HEK293 (cell line): ENCODE measurements around the gene OR10A5.
"Not testable (repeated sequence)": the region's sequence is repeated elsewhere in the genome, so short reads cannot be mapped to it uniquely, and the experiment has no call there.

ENCODE experiments used
- CTCF ChIA-PET: fragments of 350-600 bp; formaldehyde crosslinking; extraction: SDS; loops from one replicate; lab custom pipeline; 2021; ENCODE audit warnings: antibody characterized with exemption; lab: Yijun Ruan, JAX
- POLR2A ChIA-PET: fragments of 300-600 bp; formaldehyde crosslinking; extraction: SDS; loops from one replicate; lab custom pipeline; 2020; ENCODE audit warnings: antibody characterized with exemption, inconsistent platforms; lab: Yijun Ruan, JAX
- H3K27ac ChIP-seq: fragments of 200-500 bp; sonication (Bioruptor generic); 2 replicates; pipeline ENCODE4 v1.5.1; 2014; ENCODE audit warnings: low read depth, low read length, control low read depth, inconsistent platforms; ENCODE audit errors: extremely low read depth
- H3K36me3 ChIP-seq, 2 experiments: fragments of 200-500 bp in 1 of 2; sonication (Bioruptor generic) in 1 of 2; 1 replicate in 1 of 2; 2 replicates in 1 of 2; pipeline ENCODE4 v1.5.1; 2014 to 2017; ENCODE audit warnings: inconsistent platforms in 2 of 2, low read length in 2 of 2; ENCODE audit not compliant: control insufficient read depth in 2 of 2, insufficient read depth in 1 of 2
- H3K4me1 ChIP-seq: fragments of 200-500 bp; sonication (Bioruptor generic); 2 replicates; pipeline ENCODE4 v1.5.1; 2014; ENCODE audit warnings: mild to moderate bottlenecking, low read length, inconsistent platforms; ENCODE audit not compliant: control insufficient read depth, insufficient read depth
- H3K4me3 ChIP-seq: 2 replicates; pipeline ENCODE4 v1.5.1; 2011; ENCODE audit warnings: low read depth, mild to moderate bottlenecking, control low read depth, low read length, moderate library complexity
- H3K9me3 ChIP-seq: fragments of 200-500 bp; sonication (Bioruptor generic); 2 replicates; pipeline ENCODE4 v1.5.1; 2014; ENCODE audit warnings: low read depth, low read length, inconsistent platforms; ENCODE audit not compliant: control insufficient read depth, insufficient read depth
- ATF2 ChIP-seq: fragments of 450-650 bp; formaldehyde crosslinking; IDR thresholded peaks from 2 replicates; pipeline ENCODE4 v1.5.1; 2016; ENCODE audit warnings: missing biosample characterization, missing genetic modification characterization, low read depth
- GLI2 ChIP-seq: fragments of 450-650 bp; formaldehyde crosslinking; IDR thresholded peaks from 2 replicates; pipeline ENCODE4; 2017; ENCODE audit warnings: missing biosample characterization, missing genetic modification characterization, low read depth, borderline replicate concordance
- IKZF3 ChIP-seq: fragments of 450-650 bp; IDR thresholded peaks from 2 replicates; pipeline ENCODE4 v1.5.0; 2018; ENCODE audit warnings: missing biosample characterization, mild to moderate bottlenecking, missing genetic modification characterization, moderate library complexity
- MYNN ChIP-seq: fragments of 450-650 bp; formaldehyde crosslinking; IDR thresholded peaks from 2 replicates; pipeline ENCODE4 v1.5.1; 2016; ENCODE audit warnings: missing biosample characterization, missing genetic modification characterization, borderline replicate concordance
- ZFP41 ChIP-seq: fragments of 450-650 bp; formaldehyde crosslinking; IDR thresholded peaks from 2 replicates; pipeline ENCODE4 v1.5.1; 2016; ENCODE audit warnings: missing biosample characterization, missing genetic modification characterization, borderline replicate concordance
- ZNF112 ChIP-seq: fragments of 450-650 bp; formaldehyde crosslinking; IDR thresholded peaks from 2 replicates; pipeline ENCODE4 v1.5.0; 2017; ENCODE audit warnings: missing biosample characterization, missing genetic modification characterization
- ZNF184 ChIP-seq: fragments of 450-650 bp; IDR thresholded peaks from 2 replicates; pipeline ENCODE4 v1.5.1; 2018; ENCODE audit warnings: missing biosample characterization, mild to moderate bottlenecking, missing genetic modification characterization
- ZNF23 ChIP-seq: fragments of 450-650 bp; formaldehyde crosslinking; IDR thresholded peaks from 2 replicates; pipeline ENCODE4 v1.5.1; 2016; ENCODE audit warnings: missing biosample characterization, missing genetic modification characterization, borderline replicate concordance
- ZNF24 ChIP-seq: fragments of 450-650 bp; formaldehyde crosslinking; IDR thresholded peaks from 2 replicates; pipeline ENCODE4 v1.5.1; 2016; ENCODE audit warnings: missing biosample characterization, missing genetic modification characterization
- ZNF311 ChIP-seq: fragments of 450-650 bp; formaldehyde crosslinking; IDR thresholded peaks from 2 replicates; pipeline ENCODE4 v1.5.1; 2017; ENCODE audit warnings: missing biosample characterization, missing genetic modification characterization, borderline replicate concordance
- ZNF354C ChIP-seq: fragments of 450-650 bp; formaldehyde crosslinking; IDR thresholded peaks from 2 replicates; pipeline ENCODE4 v1.5.1; 2016; ENCODE audit warnings: missing biosample characterization, missing genetic modification characterization, low read depth, borderline replicate concordance
- ZNF560 ChIP-seq: fragments of 450-650 bp; formaldehyde crosslinking; IDR thresholded peaks from 2 replicates; pipeline ENCODE4 v1.5.1; 2017; ENCODE audit warnings: missing biosample characterization, missing genetic modification characterization, borderline replicate concordance
- ZNF654 ChIP-seq: fragments of 450-650 bp; formaldehyde crosslinking; IDR thresholded peaks from 2 replicates; pipeline ENCODE4 v1.5.1; 2016; ENCODE audit warnings: low read depth, missing biosample characterization, missing genetic modification characterization
- ZNF791 ChIP-seq: fragments of 450-650 bp; formaldehyde crosslinking; IDR thresholded peaks from 2 replicates; pipeline ENCODE4 v1.5.1; 2016; ENCODE audit warnings: missing biosample characterization, missing genetic modification characterization
- ZNF792 ChIP-seq: fragments of 450-650 bp; formaldehyde crosslinking; IDR thresholded peaks from 2 replicates; pipeline ENCODE4 v1.5.1; 2016; ENCODE audit warnings: missing biosample characterization, missing genetic modification characterization
- TF ChIP-seq, protein P1 (sequence below): fragments of 450-650 bp; formaldehyde crosslinking; IDR thresholded peaks from 2 replicates; pipeline ENCODE4 v1.5.1; 2017; ENCODE audit warnings: missing biosample characterization, missing genetic modification characterization
- TF ChIP-seq, protein P2 (sequence below): fragments of 450-650 bp; formaldehyde crosslinking; IDR thresholded peaks from 2 replicates; pipeline ENCODE4 v1.5.1; 2016; ENCODE audit warnings: missing biosample characterization, missing genetic modification characterization

OR10A5 gene

GRCh38 chr11:6845383-6845782, at the start of gene OR10A5:
Gene OR10A5, plus strand, starts transcription at chr11:6845683. Its CDS starts 0 bp downstream, at chr11:6845683.
- H3K4me3 ChIP-seq: no peak within 1 kb of the TSS
- no peak for TF ChIP-seq ZNF311 (tag by site-specific recombination)
- TF ChIP-seq ZNF24 (tag by site-specific recombination): no peak
- no peak for TF ChIP-seq ZNF354C (tag by site-specific recombination)
- no peak for TF ChIP-seq IKZF3 (tag by site-specific recombination)
- TF ChIP-seq ZNF792 (tag by site-specific recombination): no peak
- no peak for TF ChIP-seq ZNF23
- no peaks in the 10 kb centered on the region for H3K4me1 ChIP-seq
- CTCF ChIA-PET: no interaction called here
- no peak within 1 kb of the TSS for H3K27ac ChIP-seq
- POLR2A ChIA-PET: no interaction called here
- H3K36me3 ChIP-seq: no peaks in the 10 kb centered on the region
- no peaks in the 10 kb centered on the region for H3K9me3 ChIP-seq

DNA sequence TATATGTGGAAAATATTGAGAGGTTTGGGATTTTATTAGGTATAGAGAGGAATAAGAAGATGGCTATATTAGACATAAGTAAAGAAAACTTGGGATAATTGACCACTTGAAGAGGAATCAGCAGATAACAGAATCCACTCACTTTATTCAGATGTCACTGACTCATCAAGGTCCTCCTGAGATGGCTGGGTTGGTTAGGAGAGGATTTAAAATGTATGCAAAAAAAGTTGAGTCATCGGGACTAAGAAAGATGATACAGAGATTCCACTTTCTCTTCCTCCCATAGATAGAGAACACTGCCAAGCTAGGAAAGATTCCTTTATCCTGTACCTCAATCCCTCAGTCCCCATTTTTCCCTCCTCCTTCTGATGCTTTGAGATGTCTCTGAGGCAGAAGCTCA, 46.1 kb upstream of the OR10A5 start, which contains the start of gene OR6A2:
Gene OR6A2 (minus strand): TSS at position 288 of the 400 bp plus-strand sequence. CDS start 3,981 bp downstream, outside the sequence.
- CTCF ChIA-PET: interaction anchor here (0.6 to 2.3 kb wide), 2 partner anchors 13 to 715 kb away, joined by 3 to 7 read pairs; partner anchors contain the start of gene PPFIBP2
- H3K27ac ChIP-seq: no peak within 1 kb of the TSS

DNA sequence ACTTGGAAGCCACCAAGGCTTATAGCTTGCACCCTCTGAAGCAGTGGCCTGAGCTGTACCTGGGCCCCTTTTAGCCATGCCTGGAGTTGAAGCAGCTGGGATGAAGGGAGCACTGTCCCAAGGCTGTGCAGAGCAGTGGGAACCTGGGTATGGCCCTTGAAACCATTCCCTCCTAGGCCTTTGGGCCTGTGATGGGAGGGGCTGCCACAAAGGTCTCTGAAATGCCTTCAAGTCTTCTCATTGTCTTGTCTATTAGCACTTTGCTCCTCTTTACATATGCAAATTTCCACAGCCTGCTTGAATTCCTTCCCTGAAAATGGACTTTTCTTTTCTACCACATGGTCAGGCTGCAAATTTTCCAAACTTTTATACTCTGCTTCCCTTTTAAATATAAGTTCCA, 44.4 kb upstream of the OR10A5 start:
- H3K4me3 ChIP-seq, POLR2A ChIA-PET, H3K36me3 ChIP-seq, H3K9me3 ChIP-seq, H3K27ac ChIP-seq, H3K4me1 ChIP-seq: not testable (repeated sequence)
- CTCF ChIA-PET: interaction anchor here (0.6 to 2.3 kb wide), 2 partner anchors 11 to 291 kb away, joined by 4 to 7 read pairs; no protein-coding TSS in a partner anchor

More for the DNA sequence above, 46.1 kb upstream of the OR10A5 start, which contains the start of gene OR6A2:
- no peaks in the 10 kb centered on the region for H3K36me3 ChIP-seq
- POLR2A ChIA-PET: no interaction called here
- H3K4me1 ChIP-seq: no peaks in the 10 kb centered on the region
- TF ChIP-seq ZFP41 (tag by site-specific recombination): no peak
- no peaks in the 10 kb centered on the region for H3K9me3 ChIP-seq
- H3K4me3 ChIP-seq: no peak within 1 kb of the TSS

DNA sequence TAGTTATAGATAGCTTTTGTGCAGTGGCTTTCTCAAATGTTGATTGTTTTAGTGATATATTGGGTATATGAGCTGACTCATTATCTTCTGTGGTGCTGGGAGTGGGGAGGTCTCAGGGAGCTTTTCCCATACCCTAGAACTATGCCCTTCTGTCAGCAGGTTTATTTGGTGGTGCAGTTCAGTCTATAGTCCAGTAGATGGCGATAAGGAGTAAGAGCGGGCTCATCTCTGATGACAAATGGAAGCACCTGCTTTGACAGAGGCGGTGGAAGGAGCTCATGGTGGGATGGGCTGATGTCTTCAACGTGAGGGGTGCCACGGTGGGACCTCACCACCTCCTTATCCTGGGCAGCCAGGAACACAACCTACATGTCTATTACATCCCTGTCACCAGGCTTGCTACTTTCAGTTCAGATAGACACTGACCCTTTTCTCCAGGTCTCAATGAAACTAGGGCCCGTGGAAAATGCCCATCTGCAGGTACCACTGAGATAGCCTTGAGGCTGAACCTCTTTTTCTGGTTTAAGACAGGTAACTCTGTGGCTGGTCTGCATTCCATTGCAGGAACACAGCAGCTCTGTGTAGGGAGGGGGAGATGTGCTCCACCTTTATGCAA, 33.0 kb upstream of the OR10A5 start:
- no peaks in the 10 kb centered on the region for H3K4me1 ChIP-seq
- ChIA-PET POLR2A (interaction anchor here (0.8 kb wide), 1 partner anchor 11 kb away, joined by 3 read pairs; no protein-coding TSS in a partner anchor), CTCF (interaction anchor here (0.6 to 2.3 kb wide), 53 partner anchors 9 to 1374 kb away, joined by 3 to 13 read pairs (median 4); partner anchors contain the start of genes OR10A2, OR10A4, OR6A2 and RBMXL2)
- H3K27ac ChIP-seq: no peak overlapping the region
- no peak overlapping the region for H3K4me3 ChIP-seq
- TF ChIP-seq, protein P1, sequence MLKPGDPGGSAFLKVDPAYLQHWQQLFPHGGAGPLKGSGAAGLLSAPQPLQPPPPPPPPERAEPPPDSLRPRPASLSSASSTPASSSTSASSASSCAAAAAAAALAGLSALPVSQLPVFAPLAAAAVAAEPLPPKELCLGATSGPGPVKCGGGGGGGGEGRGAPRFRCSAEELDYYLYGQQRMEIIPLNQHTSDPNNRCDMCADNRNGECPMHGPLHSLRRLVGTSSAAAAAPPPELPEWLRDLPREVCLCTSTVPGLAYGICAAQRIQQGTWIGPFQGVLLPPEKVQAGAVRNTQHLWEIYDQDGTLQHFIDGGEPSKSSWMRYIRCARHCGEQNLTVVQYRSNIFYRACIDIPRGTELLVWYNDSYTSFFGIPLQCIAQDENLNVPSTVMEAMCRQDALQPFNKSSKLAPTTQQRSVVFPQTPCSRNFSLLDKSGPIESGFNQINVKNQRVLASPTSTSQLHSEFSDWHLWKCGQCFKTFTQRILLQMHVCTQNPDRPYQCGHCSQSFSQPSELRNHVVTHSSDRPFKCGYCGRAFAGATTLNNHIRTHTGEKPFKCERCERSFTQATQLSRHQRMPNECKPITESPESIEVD (tag by site-specific recombination): no peak
- TF ChIP-seq ZNF560 (tag by site-specific recombination) (0 out of 2 replicates have a peak, but pooled peaks have one; percentile 20), GLI2 (no peak), MYNN (tag by site-specific recombination) (no peak), ZNF112 (tag by site-specific recombination) (no peak), ZNF791 (tag by site-specific recombination) (no peak), ZNF654 (tag by site-specific recombination) (peak; percentile 79), ZNF184 (tag by site-specific recombination) (no peak), ATF2 (tag by site-specific recombination) (no peak)
- TF ChIP-seq, protein P2, sequence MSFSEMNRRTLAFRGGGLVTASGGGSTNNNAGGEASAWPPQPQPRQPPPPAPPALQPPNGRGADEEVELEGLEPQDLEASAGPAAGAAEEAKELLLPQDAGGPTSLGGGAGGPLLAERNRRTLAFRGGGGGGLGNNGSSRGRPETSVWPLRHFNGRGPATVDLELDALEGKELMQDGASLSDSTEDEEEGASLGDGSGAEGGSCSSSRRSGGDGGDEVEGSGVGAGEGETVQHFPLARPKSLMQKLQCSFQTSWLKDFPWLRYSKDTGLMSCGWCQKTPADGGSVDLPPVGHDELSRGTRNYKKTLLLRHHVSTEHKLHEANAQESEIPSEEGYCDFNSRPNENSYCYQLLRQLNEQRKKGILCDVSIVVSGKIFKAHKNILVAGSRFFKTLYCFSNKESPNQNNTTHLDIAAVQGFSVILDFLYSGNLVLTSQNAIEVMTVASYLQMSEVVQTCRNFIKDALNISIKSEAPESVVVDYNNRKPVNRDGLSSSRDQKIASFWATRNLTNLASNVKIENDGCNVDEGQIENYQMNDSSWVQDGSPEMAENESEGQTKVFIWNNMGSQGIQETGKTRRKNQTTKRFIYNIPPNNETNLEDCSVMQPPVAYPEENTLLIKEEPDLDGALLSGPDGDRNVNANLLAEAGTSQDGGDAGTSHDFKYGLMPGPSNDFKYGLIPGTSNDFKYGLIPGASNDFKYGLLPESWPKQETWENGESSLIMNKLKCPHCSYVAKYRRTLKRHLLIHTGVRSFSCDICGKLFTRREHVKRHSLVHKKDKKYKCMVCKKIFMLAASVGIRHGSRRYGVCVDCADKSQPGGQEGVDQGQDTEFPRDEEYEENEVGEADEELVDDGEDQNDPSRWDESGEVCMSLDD (tag by site-specific recombination): no peak
- no peaks in the 10 kb centered on the region for H3K9me3 ChIP-seq
- no peaks in the 10 kb centered on the region for H3K36me3 ChIP-seq
